NCI-H1417 (cell line): ENCODE results near the gene SCGB1A1.
"Not testable (repeated sequence)": the region's sequence is repeated elsewhere in the genome, so short reads cannot be mapped to it uniquely, and the experiment has no call there.

ENCODE experiments used
- DNase-seq, 3 experiments: peaks; one replicate each; lab custom pipeline; 2025; lab: John Stamatoyannopoulos, UW

Gene SCGB1A1

DNA sequence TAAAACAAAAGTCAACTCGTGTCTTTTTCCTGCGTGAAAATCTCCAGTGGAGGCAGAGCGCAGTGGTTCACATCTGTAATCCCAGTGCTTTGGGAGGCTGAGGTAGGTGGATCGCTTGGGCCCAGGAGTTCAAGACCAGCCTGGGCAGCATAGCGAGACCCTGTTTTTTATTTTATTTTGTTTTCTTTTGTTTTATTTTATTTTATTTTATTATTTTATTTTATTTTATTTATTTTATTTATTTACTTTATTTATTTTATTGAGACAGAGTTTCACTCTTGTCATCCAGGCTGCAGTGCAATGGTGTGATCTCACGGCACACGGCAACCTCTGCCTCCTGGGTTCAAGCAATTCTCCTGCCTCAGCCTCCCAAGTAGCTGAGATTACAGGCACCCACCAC lies 31.1 kb downstream of the SCGB1A1 start:
- not testable (repeated sequence) for DNase-seq

DNA sequence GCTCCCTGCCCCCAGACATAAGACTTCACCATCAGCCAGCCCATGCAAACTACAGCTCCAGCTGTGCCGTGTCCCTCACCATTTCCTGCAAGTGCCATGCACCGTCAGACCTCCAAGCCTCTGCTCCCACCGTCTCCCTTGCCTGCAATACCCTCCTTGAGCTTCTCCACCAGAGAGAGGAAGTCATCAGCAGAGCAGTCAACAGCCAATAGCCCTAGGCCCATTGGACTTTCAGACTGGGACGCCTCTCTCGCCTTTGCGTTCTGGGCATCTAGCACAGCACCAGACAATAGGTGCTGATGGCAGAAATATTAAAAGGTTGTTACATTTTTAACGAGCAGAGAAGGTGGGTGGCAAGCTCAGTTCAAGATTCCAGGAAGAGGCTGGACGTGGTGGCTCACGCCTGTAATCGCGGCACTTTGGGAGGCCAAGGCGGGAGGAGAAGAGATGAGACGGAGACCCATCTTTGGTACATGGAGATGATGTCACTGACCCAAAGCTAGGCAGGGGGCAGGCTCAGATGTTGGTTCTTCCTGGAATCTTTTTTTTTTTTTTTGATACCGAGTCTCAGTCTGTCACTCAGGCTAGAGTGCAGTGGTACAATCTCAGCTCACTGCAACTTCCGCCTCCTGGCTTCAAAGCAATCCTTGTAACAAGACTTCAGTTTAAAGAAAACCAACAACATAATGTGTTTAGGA lies 31.9 kb downstream of the SCGB1A1 start:
- no peak for DNase-seq

DNA sequence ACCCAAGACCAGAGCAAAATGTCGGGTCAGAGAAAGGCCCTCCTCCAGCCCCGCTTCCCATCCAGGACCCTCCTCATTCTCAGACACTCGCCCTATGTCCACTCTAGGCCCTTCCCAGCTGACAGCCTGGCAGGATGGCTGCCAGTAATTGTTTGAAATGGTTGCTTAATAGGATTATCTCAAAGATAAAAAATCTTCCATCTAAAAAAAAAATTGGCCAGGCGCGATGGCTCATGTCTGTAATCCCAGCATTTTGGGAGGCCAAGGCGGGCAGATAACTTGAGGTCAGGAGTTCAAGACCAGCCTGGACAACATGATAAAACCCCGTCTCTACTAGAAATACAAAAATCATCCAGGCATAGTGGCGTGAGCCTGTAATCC lies 32.4 kb downstream of the SCGB1A1 start:
- no peak for DNase-seq

DNA sequence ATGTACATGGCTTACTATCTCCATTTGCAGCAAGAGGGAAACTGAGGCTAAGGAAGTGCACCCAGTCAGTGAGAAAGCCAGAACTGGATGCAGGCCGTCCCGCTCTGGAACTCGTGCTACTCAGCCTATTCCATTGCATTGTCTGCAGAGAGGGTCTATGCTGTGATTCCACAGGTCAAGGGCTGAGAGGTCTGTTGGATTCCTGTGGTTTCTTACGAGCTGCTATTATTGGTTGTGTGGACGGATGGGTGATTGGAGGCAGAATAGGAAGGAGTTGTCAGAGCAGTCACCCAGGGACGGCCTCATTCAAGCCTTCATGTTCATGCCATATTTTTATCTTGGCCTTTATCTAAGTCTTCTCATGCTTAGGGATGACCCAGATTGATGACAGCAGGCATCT lies 33.4 kb downstream of the SCGB1A1 start:
- no peak for DNase-seq

DNA sequence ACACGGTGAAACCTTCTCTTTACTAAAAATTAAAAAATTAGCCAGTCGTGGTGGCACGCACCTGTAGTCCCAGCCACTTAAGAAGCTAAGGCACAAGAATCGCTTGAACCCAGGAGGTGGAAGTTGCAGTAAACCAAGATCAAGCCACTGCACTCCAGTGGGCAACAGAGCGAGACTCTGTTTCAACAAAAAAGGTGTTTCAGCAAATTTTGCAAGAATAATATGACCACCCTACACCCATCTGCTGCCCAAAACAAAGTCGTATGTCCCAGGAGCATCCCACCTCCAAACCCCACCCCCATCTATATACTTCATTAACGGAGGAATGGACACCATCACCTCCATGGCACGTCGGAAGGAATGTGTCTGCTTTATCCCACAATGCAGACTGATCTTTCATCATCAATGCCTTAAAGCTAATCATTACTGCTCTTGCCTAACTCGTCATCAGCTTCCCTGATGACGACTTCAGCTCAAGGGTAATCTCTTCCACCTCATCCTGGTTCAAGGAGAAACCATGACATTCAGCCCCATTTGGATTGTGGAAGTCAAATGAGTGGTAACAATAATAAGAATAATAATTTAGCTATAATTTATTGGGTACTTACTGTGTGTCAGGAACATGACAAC lies 34.1 kb downstream of the SCGB1A1 start:
- no peak for DNase-seq

DNA sequence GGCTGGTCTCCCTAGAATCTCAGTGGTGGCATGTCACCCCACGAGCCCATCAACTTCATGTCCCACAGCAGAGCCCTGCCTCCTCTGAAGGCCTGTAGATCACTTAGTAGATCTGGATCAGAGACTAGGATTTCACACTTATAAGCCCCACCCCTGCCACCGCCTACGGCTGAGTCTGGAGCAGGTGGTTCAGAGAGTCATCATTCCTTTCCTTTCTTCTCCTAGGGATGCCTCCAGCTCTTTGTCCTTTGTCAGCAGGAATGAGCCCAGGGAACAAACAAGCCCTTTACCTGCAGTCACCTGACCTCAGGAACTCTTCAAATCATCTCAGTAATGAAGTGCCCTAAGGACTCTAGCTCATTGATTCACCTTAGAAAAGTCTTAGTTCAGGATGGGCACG lies 37.8 kb downstream of the SCGB1A1 start:
- peak; percentile 13 to 83 (median 51) for DNase-seq

DNA sequence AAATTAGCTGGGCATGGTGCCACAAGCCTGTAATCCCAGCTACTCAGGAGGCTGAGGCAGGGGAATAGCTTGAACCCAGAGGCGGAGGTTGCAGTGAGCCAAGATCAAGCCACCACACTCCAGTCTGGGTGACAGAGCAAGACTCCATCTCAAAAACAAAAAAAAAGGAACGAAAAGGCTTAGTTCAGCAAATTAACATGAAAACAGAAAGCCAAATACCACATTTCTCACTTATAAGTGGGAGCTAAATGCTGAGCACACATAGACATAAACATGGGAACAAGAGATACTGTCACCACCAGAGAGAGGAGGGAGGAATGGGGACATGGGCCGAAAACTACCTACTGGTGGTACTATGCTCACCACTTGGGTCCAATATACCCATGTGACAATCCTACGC lies 38.6 kb downstream of the SCGB1A1 start:
- DNase-seq: no peak

DNA sequence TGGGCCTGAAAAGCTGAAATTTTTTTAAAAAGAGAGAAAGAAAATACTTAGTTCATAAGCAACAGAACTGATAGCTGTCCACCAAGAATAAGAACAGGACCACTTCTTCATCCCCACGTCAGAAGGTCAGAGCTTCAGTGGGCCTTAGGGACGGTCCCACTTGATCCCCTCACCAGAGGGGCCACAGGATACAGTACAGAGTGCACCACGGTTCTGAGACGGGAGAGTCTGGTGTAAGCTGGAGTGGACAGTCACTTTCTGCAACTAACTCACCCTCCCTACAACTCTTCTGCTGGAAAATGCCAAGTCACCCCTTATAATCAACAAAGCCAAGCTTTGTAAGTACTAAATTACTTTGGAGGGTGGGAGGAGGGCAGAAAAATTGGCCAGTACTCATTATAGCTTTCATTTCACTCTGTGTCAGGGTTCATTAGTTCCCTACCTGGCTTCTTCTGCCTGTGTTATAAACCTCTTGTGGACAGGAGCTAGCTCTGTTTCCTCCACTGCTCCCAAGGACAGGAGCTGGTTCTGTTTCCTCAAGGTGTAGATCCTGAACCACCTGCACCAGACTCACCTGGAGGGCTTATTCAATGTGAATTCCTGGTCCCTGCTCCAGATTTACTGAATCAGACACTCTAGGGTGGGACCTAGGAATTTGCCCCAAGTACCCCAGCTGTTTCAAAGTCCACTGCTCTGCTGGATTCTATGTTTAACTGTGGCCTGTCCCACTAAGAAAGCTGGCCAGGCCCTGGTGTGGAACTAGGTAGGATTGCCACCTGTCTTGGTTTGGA lies 39.6 kb downstream of the SCGB1A1 start:
- no peak for DNase-seq

DNA sequence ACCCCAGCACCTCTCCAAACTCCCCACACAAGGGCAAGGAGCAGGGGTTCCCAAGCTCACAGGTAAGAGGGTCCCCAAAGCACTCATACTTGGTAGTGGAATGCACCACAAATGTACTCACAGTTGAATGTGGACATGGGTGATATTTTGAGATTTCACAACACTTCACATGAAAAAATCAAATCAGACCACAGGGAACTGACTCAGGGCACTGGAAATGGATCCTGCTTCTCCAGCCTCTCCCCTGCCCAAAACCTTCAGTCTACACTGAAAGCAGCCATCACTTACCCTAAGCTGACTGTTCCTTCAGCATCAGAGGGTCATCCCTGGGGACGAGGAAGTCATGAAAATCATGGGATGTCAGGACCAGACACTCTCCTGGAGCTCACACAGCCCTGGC lies 40.2 kb downstream of the SCGB1A1 start:
- no peak for DNase-seq

DNA sequence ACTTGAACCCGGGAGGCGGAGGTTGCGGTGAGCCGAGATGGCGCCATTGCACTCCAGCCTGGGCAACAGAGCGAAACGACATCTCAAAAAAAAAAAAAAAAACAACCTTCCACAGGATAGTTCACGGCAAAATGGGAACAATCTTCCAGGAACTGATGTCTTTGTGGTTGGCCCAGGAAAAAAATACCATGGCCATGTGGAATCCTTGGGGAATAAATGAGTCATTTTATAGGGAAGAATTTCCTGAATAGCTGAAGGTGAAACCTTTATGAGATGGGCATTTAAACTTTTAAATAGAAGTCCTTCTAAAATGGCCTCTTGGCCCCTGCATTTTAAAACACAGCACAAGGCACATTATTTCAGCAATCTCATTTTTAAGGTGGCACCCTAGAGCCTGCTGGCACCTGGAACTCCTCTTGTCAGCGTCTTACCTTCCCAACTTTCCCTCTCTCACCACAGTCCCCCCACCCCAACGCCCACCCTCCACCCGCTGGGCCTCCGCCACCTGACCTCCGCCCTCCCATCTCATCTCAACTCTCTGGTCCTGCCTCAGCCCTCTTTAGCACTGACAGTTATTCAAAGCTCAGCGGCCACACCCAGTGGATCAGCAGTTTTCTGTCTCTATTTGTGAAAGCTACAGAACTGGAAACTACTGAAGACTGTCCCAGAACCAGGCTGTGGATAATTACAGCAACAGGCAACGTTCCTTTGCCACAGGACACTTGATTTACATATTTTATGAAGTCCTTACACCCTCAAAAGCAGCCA lies 43.1 kb downstream of the SCGB1A1 start:
- DNase-seq: no peak

DNA sequence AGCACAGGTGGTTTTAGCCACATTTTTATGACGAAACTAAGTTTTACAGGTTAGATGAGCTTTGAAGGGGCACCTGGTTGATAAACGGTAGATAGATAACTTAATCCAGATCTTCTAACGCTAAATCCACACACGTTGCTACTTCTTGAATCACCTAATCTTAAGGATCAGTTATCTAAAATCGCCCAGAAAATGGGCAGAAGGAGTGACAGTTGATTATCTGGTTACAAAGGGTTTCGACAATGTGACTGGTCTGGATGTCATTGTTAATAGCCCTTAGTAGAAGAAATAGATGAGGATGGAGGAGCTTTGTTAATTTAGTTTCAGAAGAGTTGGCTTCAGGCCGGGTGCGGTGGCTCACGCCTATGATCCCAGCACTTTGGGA lies 43.7 kb downstream of the SCGB1A1 start:
- no peak for DNase-seq

DNA sequence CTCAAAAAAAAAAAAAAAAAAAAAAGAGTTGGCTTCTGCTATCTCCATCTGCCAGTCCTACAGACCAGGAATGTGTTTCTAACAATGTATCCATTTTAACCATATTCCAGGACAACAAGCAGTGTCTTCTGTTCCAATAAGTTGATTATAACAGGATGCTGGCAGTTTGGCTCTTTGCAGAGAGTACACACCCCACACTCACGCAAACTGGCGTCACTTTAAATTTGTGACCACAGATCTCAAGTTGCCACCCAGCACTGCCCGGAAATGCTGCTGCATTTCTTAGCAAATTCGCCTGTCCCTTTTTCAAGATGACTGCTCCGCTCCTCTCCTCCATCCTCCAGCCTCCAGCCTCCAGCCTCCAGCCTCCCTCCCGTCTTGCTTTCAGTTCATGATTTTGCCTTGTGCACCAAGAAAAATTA lies 44.3 kb downstream of the SCGB1A1 start:
- no peak for DNase-seq

DNA sequence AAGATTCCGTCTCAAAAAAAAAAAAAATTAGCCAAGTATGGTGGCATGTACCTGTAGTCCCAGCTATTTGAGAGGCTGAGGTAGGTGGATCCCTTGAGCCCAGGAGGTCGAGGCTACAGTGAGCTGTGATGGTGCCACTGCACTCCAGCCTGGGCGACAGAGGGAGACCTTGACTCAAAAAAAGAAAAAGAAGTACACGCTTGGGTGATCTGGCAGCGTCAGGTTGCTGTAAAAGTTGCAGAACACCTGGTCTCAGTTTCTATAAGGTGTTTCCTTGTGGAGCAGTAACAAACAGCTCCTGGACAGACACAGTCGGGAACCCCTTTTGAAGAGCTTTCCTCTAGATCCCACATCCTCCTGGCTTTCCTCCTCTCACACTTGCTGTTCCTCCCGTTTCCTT lies 45.8 kb downstream of the SCGB1A1 start:
- no peak for DNase-seq

DNA sequence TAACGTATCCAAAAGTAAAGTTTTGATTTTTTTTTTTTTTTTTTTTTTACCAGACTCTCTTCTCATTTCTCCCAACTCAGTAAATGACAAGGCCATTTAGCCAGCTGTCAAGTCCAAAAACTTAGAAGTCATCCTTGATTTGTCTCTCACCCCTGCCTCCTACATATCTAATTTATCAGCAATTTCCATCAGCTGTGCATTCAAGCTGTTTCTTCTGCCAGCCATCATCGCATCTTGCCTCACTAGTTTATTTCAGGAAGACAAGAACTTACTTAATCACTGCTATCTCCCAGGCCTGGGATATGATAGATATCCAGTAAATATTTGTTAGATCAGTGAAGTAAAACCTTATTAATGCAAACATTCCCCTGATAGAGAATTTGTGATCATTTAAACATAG lies 47.6 kb downstream of the SCGB1A1 start:
- no peak for DNase-seq

DNA sequence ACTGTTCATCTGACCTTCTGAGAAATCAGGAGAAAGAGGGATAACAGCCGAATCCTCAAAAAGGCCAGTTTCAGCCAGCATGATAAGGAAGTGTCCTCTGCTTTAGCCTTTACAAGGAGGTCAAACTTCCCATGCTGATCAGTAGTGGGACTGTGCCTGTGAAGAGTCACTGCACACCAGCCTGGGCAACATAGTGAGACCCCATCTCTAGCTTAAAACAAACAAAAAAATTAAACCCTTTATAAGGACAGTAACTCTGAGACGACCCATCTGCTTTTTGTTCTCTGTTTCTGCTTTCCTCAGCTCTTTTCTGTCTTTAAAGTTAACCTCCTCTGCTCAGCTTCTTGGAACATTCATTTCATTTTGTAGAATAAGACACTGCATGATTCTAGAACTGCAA lies 49.7 kb downstream of the SCGB1A1 start:
- no peak for DNase-seq

DNA sequence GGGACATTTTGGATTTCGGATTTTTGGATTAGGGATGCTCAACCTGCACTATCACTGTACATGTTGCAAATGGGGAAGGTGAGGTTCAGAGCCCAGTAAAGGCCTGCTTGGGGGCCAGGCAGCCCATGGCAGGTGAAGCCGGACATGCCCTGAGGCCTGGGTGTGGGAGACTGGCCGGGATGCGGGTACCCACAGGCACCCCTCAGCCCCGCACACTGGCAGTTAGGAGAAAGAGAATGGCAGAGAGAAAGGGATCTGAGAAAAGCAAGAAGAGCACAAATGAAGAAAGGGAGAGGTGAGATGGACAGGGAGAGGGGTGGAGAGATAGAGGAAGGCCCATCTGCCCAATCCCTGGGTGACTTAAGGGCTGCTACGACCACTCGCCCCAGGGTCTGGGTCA lies 52.8 kb downstream of the SCGB1A1 start:
- DNase-seq: no peak

DNA sequence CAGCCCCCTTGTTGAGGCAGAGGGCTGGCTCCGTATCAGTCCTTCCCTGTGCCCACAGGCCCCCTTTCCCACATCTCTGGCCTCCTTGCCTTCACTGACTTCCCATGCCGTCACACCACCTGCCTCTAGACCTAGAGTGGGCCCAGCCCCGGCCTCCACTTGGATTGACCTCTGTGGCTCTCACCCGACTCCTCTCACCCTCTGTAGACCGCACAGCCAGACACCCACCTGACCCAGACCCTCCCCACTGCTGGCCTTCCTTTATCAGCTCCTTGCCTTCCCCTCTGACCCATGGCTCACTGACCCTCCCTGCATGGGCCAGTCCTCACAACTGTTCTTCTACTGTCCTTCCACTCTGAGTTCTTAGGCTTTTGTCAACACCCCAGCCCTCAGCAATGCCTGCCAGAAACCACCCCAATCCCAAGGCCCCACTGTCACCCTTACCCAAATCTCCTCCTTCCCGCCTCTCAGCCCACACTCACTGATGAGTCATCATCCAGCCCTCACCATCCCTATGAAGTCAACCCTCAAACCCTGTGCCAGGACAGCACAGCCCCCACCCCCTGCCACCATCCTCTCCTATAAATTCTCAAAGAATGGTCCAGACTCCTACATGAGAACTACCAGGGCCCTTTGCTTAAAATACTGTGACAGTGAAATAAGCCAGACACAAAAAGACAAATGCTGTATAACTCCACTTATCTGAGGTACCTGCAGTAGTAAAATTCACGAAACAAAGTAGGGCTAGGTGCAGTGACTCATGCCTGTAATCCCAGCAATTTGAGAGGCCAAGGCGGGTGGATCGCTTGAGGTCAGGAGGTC lies 53.4 kb downstream of the SCGB1A1 start:
- no peak for DNase-seq
